ENCODE measurements around the gene PRMT3.

PRMT3 gene

GRCh38 chr11:20357150-20357549 lies 30.4 kb upstream of the PRMT3 start:
- Histone ChIP-seq H3K4me1 (ENCODE audit: low read length) (no peaks in the 10 kb centered on the region), H3F3A (ENCODE audit: insufficient read depth, low read length) (no peaks in the 10 kb centered on the region), H3K27me3 (replicated peaks; ENCODE audit: insufficient read depth, low read length) (no peaks in the 10 kb centered on the region), H3K27ac (ENCODE audit: low read length) (no peak overlapping the region), H3K9me3 (replicated peaks; ENCODE audit: insufficient read depth, low read length) (no peaks in the 10 kb centered on the region), H2AFZ (ENCODE audit: low read length) (no peak overlapping the region), H4K20me1 (ENCODE audit: insufficient read depth, low read length) (no peaks in the 10 kb centered on the region), H3K9ac (ENCODE audit: low read length) (no peak overlapping the region), H3K79me2 (ENCODE audit: low read length) (no peaks in the 10 kb centered on the region), H3K9me2 (replicated peaks; ENCODE audit: insufficient read depth, low read length) (no peaks in the 10 kb centered on the region), H3K36me3 (replicated peaks; ENCODE audit: insufficient read depth, low read length) (no peaks in the 10 kb centered on the region), H3K4me2 (ENCODE audit: low read depth, low read length) (no peak overlapping the region), H3K4me3 (ENCODE audit: low read length) (no peak overlapping the region)
- no peak for DNase-seq
- TF ChIP-seq EZH2phosphoT487 (IDR thresholded peaks at IDR 0.05; ENCODE audit: low read length) = no peak
- no peak for TF ChIP-seq EZH2 (optimal IDR thresholded peaks at IDR 0.05; ENCODE audit: low read depth, low read length)
- no peak for TF ChIP-seq CTCF (IDR thresholded peaks at IDR 0.05; ENCODE audit: low read length)

- H3K4me1 ChIP-seq (ENCODE audit: low read length) = peaks cover 9% of the 10 kb centered on the region; the same call in 1 of the 2 replicates
- no peak overlapping the region for H3K4me2 ChIP-seq (ENCODE audit: low read depth, low read length)
- DNase-seq = peak; percentile 39
Measured at GRCh38 chr11:20360650-20361049, 26.9 kb upstream of the PRMT3 start.

GRCh38 chr11:20362481-20362880 lies 25.0 kb upstream of the PRMT3 start:
- Histone ChIP-seq H3K4me1 (ENCODE audit: low read length) (peaks cover 9% of the 10 kb centered on the region; the same call in 1 of the 2 replicates), H3K9me2 (replicated peaks; ENCODE audit: insufficient read depth, low read length) (no peaks in the 10 kb centered on the region), H3K4me2 (ENCODE audit: low read depth, low read length) (no peak overlapping the region), H3K27ac (ENCODE audit: low read length) (no peak overlapping the region), H3K79me2 (ENCODE audit: low read length) (no peaks in the 10 kb centered on the region), H4K20me1 (ENCODE audit: insufficient read depth, low read length) (no peaks in the 10 kb centered on the region), H3K9ac (ENCODE audit: low read length) (no peak overlapping the region), H3K36me3 (replicated peaks; ENCODE audit: insufficient read depth, low read length) (no peaks in the 10 kb centered on the region), H3K9me3 (replicated peaks; ENCODE audit: insufficient read depth, low read length) (no peaks in the 10 kb centered on the region), H2AFZ (ENCODE audit: low read length) (no peak overlapping the region), H3K4me3 (ENCODE audit: low read length) (no peak overlapping the region), H3F3A (ENCODE audit: insufficient read depth, low read length) (no peaks in the 10 kb centered on the region), H3K27me3 (replicated peaks; ENCODE audit: insufficient read depth, low read length) (no peaks in the 10 kb centered on the region)
- TF ChIP-seq CTCF (IDR thresholded peaks at IDR 0.05; ENCODE audit: low read length) = no peak
- TF ChIP-seq EZH2 (optimal IDR thresholded peaks at IDR 0.05; ENCODE audit: low read depth, low read length) = no peak
- no peak for TF ChIP-seq EZH2phosphoT487 (IDR thresholded peaks at IDR 0.05; ENCODE audit: low read length)
- no peak for DNase-seq

More at GRCh38 chr11:20360650-20361049, 26.9 kb upstream of the PRMT3 start:
- H3K9me2 ChIP-seq (replicated peaks; ENCODE audit: insufficient read depth, low read length) = no peaks in the 10 kb centered on the region
- H3K79me2 ChIP-seq (ENCODE audit: low read length) = no peaks in the 10 kb centered on the region
- no peaks in the 10 kb centered on the region for H3K9me3 ChIP-seq (replicated peaks; ENCODE audit: insufficient read depth, low read length)
- H3K27ac ChIP-seq (ENCODE audit: low read length) = no peak overlapping the region
- no peaks in the 10 kb centered on the region for H3F3A ChIP-seq (ENCODE audit: insufficient read depth, low read length)
- H3K27me3 ChIP-seq (replicated peaks; ENCODE audit: insufficient read depth, low read length) = no peaks in the 10 kb centered on the region
- no peak overlapping the region for H3K9ac ChIP-seq (ENCODE audit: low read length)
- no peaks in the 10 kb centered on the region for H4K20me1 ChIP-seq (ENCODE audit: insufficient read depth, low read length)
- no peak for TF ChIP-seq CTCF (IDR thresholded peaks at IDR 0.05; ENCODE audit: low read length)
- no peak for TF ChIP-seq EZH2phosphoT487 (IDR thresholded peaks at IDR 0.05; ENCODE audit: low read length)
- no peak for TF ChIP-seq EZH2 (optimal IDR thresholded peaks at IDR 0.05; ENCODE audit: low read depth, low read length)
- H3K4me3 ChIP-seq (ENCODE audit: low read length) = no peak overlapping the region
- H2AFZ ChIP-seq (ENCODE audit: low read length) = no peak overlapping the region
- H3K36me3 ChIP-seq (replicated peaks; ENCODE audit: insufficient read depth, low read length) = no peaks in the 10 kb centered on the region
